Thoracic aorta (tissue), 2 donors: ENCODE measurements around the gene LENEP. TPM values are rescaled to one million over a fixed set of nuclear protein-coding genes. Genes with fewer than 3 reads are reported as not detected.

Source experiments
- ATAC-seq: fragments of 150-250 bp; one replicate; pipeline ENCODE4 v1.8.0; 2017; ENCODE audit warnings: low read depth; ENCODE audit not compliant: insufficient number of reproducible peaks, low FRiP score
- DNase-seq: peaks from one replicate; pipeline ENCODE4 v3.0.0-alpha.2; 2020; ENCODE audit warnings: low spot score
- H3K27ac ChIP-seq, 2 donors: fragments of 200-600 bp; sonication (generic); 1 replicate in 1 of 2; 2 replicates in 1 of 2; pipeline ENCODE4 v1.5.1; 2016; ENCODE audit warnings: mild to moderate bottlenecking in 2 of 2, moderate library complexity in 2 of 2
- H3K27me3 ChIP-seq: fragments of 200-600 bp; sonication (generic); replicated peaks from 2 replicates; pipeline ENCODE4 v1.6.0; 2016; ENCODE audit warnings: mild to moderate bottlenecking; ENCODE audit not compliant: insufficient read depth
- H3K36me3 ChIP-seq: fragments of 200-600 bp; sonication (generic); one replicate; pipeline ENCODE4 v1.5.1; 2016
- H3K4me1 ChIP-seq, 2 donors: fragments of 200-600 bp; sonication (generic); 1 replicate in 1 of 2; 2 replicates in 1 of 2; pipeline versions ENCODE4 v1.5.1 to v1.6.0; 2016; ENCODE audit warnings: low read depth in 2 of 2, mild to moderate bottlenecking in 1 of 2; ENCODE audit not compliant: control insufficient read depth in 1 of 2
- H3K4me3 ChIP-seq: fragments of 200-600 bp; sonication (generic); 2 replicates; pipeline ENCODE4 v1.5.1; 2016; ENCODE audit warnings: mild to moderate bottlenecking
- H3K9me3 ChIP-seq: fragments of 200-600 bp; sonication (generic); 2 replicates; pipeline ENCODE4 v1.5.1; 2016
- total RNA-seq, 2 donors: library from RNA; depleted of rRNA; stranded (reverse); fragments of >200 nt; gene quantifications; one replicate each; pipeline versions ENCODE4 v1.1.0 to v1.2.3, GENCODE V29; 2016
- TF ChIP-seq, protein P1 (sequence below): fragments of 200-600 bp; sonication (generic); IDR thresholded peaks from one replicate; pipeline ENCODE4 v1.5.1; 2019; ENCODE audit warnings: antibody characterized with exemption

The LENEP gene
- total RNA-seq, 2 donors from 2014 or later: not detected

DNA sequence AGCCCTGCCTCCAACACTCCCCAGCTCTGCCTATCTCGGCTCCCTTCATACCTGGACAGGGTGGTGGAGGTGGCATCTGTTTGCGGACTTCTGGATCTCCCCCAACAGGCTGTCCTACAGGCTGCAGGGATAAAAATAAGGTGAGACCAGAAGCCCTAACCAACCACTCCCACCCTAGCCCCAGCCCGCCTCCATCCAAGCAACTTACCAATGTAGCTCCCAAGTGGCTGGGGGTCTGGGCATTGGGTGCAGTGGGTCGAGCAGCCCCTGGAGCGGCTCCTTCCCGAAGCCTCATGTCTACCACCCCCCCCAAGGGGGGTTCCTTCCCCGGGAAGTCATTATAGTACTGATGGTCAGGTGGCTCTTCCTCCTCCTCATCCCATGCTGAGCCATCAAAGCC, 27.3 kb upstream of the LENEP start:
- DNase-seq (no peak), ATAC-seq (no peak)
- H3K36me3 ChIP-seq: peaks cover 33% of the 10 kb centered on the region
- H3K27ac ChIP-seq: no peak overlapping the region
- no peaks in the 10 kb centered on the region for H3K9me3 ChIP-seq
- no peaks in the 10 kb centered on the region for H3K27me3 ChIP-seq
- TF ChIP-seq, protein P1, sequence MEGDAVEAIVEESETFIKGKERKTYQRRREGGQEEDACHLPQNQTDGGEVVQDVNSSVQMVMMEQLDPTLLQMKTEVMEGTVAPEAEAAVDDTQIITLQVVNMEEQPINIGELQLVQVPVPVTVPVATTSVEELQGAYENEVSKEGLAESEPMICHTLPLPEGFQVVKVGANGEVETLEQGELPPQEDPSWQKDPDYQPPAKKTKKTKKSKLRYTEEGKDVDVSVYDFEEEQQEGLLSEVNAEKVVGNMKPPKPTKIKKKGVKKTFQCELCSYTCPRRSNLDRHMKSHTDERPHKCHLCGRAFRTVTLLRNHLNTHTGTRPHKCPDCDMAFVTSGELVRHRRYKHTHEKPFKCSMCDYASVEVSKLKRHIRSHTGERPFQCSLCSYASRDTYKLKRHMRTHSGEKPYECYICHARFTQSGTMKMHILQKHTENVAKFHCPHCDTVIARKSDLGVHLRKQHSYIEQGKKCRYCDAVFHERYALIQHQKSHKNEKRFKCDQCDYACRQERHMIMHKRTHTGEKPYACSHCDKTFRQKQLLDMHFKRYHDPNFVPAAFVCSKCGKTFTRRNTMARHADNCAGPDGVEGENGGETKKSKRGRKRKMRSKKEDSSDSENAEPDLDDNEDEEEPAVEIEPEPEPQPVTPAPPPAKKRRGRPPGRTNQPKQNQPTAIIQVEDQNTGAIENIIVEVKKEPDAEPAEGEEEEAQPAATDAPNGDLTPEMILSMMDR: no peak
- peaks cover 24 to 38% of the 10 kb centered on the region in 2 donors for H3K4me1 ChIP-seq
- no peak overlapping the region for H3K4me3 ChIP-seq

DNA sequence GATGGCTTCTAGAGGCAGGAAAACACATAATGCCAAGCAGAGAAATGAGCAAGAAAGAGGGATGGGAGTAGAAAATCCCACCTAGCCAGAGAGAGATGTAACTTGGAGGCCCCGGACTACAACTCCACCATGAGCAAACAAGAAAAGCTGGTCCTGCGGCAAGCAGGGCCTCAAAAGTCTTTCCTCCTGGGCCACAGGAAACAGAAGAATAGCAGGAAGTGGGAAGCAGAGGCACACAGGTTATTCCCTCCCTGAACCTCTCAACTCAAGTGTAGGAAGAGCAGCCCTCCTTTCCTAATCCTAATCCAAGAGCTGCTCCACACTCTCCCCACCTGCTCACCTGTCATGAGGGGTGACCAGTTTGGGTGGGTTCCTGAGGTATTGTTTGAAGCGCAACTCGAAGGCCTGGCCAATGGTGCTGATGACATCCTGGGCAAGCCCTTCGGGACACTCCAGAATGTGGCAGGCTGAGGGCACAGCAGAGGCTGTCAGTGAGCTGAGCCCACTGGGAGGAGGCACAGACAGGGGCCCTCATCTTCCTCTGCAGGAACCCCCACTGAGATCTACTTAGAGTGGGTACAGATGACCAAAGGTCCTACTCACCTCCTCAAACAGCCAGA, 25.9 kb upstream of the LENEP start:
- no peak overlapping the region for H3K4me3 ChIP-seq
- H3K9me3 ChIP-seq: no peaks in the 10 kb centered on the region
- no peak for ATAC-seq
- TF ChIP-seq, protein P1: no peak
- H3K27ac ChIP-seq: peak overlapping the region in 1 of 2 donors; percentile 24
- H3K36me3 ChIP-seq: peaks cover 33% of the 10 kb centered on the region
- peaks cover 35 to 48% of the 10 kb centered on the region in 2 donors for H3K4me1 ChIP-seq
- no peak for DNase-seq
- no peaks in the 10 kb centered on the region for H3K27me3 ChIP-seq

DNA sequence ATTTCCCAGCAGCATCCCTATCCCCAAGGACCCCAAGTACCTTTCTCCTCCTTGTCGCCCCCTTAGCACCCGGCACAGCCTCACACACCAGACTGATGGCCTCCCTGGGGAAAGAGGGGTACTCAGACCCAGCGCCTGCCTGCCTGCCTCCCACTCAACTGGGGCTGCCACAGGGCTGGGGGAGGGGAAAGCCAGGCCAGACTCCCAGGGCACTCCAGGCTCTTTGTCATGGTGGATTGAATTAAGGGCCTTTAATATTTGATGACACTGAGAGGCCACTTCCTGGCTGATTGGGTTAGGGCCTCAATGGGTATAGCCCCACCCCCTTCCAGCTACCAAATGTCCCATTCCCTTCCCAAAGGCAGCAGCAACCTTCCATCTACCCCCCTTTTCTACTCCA, 24.7 kb upstream of the LENEP start:
- no peaks in the 10 kb centered on the region for H3K9me3 ChIP-seq
- ATAC-seq: no peak
- H3K27ac ChIP-seq: peak overlapping the region; percentile 98 to 99
- peaks cover 33 to 51% of the 10 kb centered on the region in 2 donors for H3K4me1 ChIP-seq
- peaks cover 33% of the 10 kb centered on the region for H3K36me3 ChIP-seq
- H3K4me3 ChIP-seq: no peak overlapping the region
- H3K27me3 ChIP-seq: no peaks in the 10 kb centered on the region
- no peak for DNase-seq
- TF ChIP-seq, protein P1: no peak

DNA sequence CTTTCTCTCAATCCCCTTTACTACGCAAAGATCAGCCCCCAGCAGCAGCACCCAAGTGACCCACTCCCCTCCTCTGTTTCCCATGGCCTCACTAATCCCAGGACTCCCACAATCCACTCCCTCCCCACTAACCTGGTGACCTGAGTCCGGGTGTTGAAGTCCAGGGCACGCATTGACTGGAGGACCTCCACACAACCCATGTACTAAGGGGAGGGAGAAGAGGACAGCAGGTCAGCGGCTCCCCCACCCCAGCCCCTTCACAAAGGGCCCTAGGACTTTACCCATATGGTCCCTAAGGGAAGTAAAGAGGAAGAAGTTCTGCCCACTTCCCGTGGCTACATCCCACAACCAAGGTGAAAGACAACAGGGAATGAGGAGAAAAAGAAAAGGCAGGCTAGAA, 24.1 kb upstream of the LENEP start:
- peaks cover 28% of the 10 kb centered on the region for H3K36me3 ChIP-seq
- H3K27ac ChIP-seq: peak overlapping the region; percentile 98 to 99
- DNase-seq (no peak), ATAC-seq (no peak)
- TF ChIP-seq, protein P1: no peak
- H3K4me3 ChIP-seq: peak overlapping the region; percentile 83
- H3K27me3 ChIP-seq: no peaks in the 10 kb centered on the region
- peaks cover 33 to 51% of the 10 kb centered on the region in 2 donors for H3K4me1 ChIP-seq
- no peaks in the 10 kb centered on the region for H3K9me3 ChIP-seq

DNA sequence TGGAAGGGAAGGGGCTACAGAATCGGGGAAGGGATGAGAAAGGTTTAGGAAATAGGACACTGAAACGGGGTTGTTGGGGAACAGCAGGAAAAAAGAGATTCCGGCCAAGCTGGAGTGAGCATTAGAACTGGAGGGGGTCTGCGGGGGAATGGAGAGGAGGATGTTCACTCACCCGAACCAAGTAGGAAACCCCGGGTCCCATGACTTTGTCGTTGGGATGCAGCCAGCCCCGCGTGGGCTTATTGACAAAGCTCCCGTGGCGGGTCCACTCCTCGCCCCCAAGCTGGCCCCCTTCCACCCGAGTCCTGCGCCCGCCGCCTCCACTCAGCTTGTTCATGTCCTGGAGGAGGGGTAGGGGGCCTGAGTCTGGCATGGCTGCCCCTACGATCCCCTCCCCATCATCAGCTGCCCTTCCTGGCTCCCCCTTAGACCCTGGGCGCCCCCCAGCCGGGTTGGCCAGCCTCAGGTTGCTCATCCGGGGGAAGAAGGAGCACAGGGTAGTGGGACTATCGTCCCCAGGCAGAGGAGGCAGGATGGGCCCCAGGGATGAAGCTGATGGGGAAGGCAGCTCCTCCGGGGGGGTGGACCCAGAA, 23.4 kb upstream of the LENEP start:
- Histone ChIP-seq H3K27me3 (no peaks in the 10 kb centered on the region), H3K9me3 (no peaks in the 10 kb centered on the region), H3K36me3 (peaks cover 23% of the 10 kb centered on the region), H3K27ac (peak overlapping the region; percentile 98 to 99), H3K4me1 (peaks cover 33 to 51% of the 10 kb centered on the region in 2 donors), H3K4me3 (peak overlapping the region; percentile 83)
- no peak for DNase-seq
- TF ChIP-seq, protein P1: no peak
- no peak for ATAC-seq
